ENCODE measurements around the gene SOHLH2.
A peak's percentile ranks its signal among the peaks of the same experiment; 100 is the strongest.

The SOHLH2 gene

DNA sequence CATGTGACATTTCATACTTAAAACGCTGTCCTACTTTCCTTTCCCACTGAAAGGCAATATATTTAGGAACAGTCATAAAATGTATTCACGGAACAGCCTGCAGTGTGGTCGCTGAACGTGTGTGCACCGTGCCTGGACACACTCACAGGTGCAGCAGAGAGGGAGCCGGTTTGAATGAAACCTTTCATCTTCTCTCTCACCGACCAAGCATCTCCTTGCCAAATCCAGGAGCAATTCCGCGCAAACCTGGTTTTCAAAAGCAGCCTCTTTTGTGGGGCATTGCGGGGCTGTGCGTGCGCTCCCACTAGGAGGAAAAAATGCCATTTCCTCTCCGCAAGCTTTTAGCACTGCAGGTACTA lies 84.2 kb downstream of the SOHLH2 start:
- Histone ChIP-seq H3K27ac (peak overlapping the region in 1 of 2 donors; percentile 71), H3K4me3 (peak overlapping the region; percentile 79)
- no peak for DNase-seq (ENCODE audit: low spot score)
- TF ChIP-seq, protein P1, sequence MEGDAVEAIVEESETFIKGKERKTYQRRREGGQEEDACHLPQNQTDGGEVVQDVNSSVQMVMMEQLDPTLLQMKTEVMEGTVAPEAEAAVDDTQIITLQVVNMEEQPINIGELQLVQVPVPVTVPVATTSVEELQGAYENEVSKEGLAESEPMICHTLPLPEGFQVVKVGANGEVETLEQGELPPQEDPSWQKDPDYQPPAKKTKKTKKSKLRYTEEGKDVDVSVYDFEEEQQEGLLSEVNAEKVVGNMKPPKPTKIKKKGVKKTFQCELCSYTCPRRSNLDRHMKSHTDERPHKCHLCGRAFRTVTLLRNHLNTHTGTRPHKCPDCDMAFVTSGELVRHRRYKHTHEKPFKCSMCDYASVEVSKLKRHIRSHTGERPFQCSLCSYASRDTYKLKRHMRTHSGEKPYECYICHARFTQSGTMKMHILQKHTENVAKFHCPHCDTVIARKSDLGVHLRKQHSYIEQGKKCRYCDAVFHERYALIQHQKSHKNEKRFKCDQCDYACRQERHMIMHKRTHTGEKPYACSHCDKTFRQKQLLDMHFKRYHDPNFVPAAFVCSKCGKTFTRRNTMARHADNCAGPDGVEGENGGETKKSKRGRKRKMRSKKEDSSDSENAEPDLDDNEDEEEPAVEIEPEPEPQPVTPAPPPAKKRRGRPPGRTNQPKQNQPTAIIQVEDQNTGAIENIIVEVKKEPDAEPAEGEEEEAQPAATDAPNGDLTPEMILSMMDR (IDR thresholded peaks at IDR 0.05): no peak

DNA sequence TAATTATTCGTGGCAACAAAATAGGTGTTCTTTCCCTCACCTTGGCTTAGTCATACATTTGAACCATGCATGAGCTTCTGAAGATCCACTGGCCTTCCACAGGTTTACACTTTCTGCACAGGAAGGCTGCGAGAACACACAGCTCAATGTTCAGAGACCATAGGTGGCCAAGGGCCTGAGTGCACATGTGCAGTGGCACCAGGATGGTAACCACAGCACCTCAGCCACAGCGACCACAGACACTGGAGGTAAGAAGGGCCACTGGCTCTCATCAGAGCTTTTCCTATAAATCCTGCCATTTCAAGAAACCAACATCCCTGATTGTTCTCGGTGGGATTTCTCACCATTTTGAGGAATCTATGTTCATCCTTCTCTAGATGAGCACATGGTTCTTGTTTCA lies 84.8 kb downstream of the SOHLH2 start:
- no peak for DNase-seq (ENCODE audit: low spot score)
- TF ChIP-seq, protein P1 (IDR thresholded peaks at IDR 0.05): no peak
- Histone ChIP-seq H3K27ac (no peak overlapping the region), H3K4me3 (no peak overlapping the region)

DNA sequence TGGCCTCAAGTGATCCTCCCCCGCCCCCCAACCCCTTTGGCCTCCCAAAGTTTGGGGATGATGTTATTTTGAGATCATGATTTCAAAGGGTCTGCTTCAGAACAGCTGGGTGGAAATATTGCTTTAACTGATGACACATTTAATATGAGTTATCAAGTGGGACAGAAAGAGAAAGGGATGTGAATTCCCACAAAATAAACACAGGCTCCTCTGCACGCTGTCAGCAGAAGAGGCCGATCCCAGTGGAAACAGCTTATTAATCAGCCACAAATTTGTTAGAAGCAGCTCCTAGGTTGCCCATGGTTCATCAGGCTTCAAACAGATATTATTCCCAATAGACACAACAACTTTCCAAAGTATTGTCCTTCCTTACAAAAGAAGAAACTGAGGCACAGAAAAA lies 87.9 kb downstream of the SOHLH2 start:
- H3K27ac ChIP-seq: no peak overlapping the region
- TF ChIP-seq, protein P1 (IDR thresholded peaks at IDR 0.05): no peak

DNA sequence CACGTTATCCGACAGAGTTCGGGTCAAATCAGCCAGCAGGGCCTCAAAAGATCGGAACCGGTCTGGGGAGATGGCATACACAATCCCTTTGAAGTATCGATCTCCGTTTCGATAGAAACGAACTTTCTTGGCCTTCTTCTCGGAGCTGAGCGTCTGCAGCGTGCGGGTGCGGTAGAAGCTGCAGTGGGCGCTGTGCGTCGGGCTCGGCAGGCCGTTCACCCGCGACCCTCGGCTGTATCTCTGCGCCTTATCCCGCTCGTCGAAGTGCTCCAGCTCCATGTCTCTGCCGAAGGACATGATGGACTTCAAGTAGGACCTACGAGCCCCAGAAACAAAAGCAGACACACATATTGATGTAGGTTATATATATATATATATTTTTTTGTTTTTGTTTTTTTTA lies 88.5 kb downstream of the SOHLH2 start:
- DNase-seq (ENCODE audit: low spot score): no peak

More for the DNA sequence above, 87.9 kb downstream of the SOHLH2 start:
- no peak for DNase-seq (ENCODE audit: low spot score)
- no peak overlapping the region for H3K4me3 ChIP-seq

DNA sequence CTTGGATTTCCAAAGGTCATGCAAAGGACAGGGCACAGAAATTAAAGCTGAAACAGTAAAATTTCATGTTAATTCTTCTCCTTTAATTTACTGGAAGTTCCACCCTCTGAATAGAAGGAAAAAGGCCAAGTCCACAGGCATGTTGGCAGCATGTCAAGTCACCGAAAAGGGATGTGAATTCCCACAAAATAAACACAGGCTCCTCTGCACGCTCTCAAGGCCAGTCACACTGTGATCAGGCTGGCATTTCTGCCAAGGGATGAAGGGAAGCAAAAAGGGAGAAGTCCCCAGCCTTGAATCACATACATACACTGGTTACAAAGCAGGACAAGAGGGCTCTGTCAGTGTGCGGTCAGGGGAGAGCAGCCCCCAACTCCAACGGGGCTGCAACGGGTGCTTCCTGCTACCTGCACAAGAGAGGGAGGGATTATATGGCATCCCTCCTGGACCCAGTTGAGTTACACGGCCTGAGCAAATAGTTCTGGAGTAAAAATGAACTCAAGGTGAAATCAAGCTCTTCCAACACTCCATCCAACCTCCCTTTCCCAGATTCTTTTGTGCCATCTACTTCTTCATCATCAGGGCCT lies 90.0 kb downstream of the SOHLH2 start:
- TF ChIP-seq, protein P1 (IDR thresholded peaks at IDR 0.05): no peak
- Histone ChIP-seq H3K27ac (no peak overlapping the region), H3K4me3 (no peak overlapping the region)
- no peak for DNase-seq (ENCODE audit: low spot score)

More for the DNA sequence above, 88.5 kb downstream of the SOHLH2 start:
- TF ChIP-seq, protein P1 (IDR thresholded peaks at IDR 0.05): no peak
- H3K27ac ChIP-seq: no peak overlapping the region
- H3K4me3 ChIP-seq: no peak overlapping the region

Measured in coronary artery (tissue), 2 donors.